ENCODE results near the gene FLAD1.

The FLAD1 gene

GRCh38 chr1:154996966-154997701, 14.0 kb downstream of the FLAD1 start:
- CTCF ChIA-PET, result interaction anchor here (0.9 to 13.3 kb wide), 12 partner anchors 9 to 94 kb away, joined by 3 to 175 read pairs (median 6); partner anchors contain the start of genes FLAD1 and SHC1
- POLR2A ChIA-PET, result no interaction called here
- TF ChIP-seq CTCF (IDR thresholded peaks at IDR 0.05; ENCODE audit: control extremely low read depth, extremely low read depth, low read depth, missing control alignments), result no peak
- no peak for DNase-seq (ENCODE audit: extremely low spot score)

- ChIA-PET POLR2A (interaction anchor here (0.6 to 1.1 kb wide), 2 partner anchors 10 to 38 kb away, joined by 3 read pairs; no protein-coding TSS in a partner anchor), CTCF (interaction anchor here (0.8 to 13.3 kb wide), 19 partner anchors 10 to 517 kb away, joined by 3 to 175 read pairs (median 5); partner anchors contain the start of genes ADAM15, CKS1B, FLAD1 and PBXIP1)
- no peak for DNase-seq (ENCODE audit: extremely low spot score)
- TF ChIP-seq CTCF (IDR thresholded peaks at IDR 0.05; ENCODE audit: control extremely low read depth, extremely low read depth, low read depth, missing control alignments), result peak; percentile 23
Measured at GRCh38 chr1:154998201-154998780, 15.1 kb downstream of the FLAD1 start.

GRCh38 chr1:154998818-154999570, 15.8 kb downstream of the FLAD1 start:
- POLR2A ChIA-PET, result interaction anchor here (0.6 to 1.7 kb wide), 3 partner anchors 11 to 39 kb away, joined by 3 to 4 read pairs (median 3); partner anchors contain the start of gene SHC1
- CTCF ChIA-PET, result interaction anchor here (0.6 to 13.3 kb wide), 26 partner anchors 9 to 519 kb away, joined by 3 to 175 read pairs (median 5); partner anchors contain the start of genes ADAM15, CKS1B, FLAD1 and PBXIP1
- peak; percentile 81 for DNase-seq (ENCODE audit: extremely low spot score)
- peak; percentile 89 for TF ChIP-seq CTCF (IDR thresholded peaks at IDR 0.05; ENCODE audit: control extremely low read depth, extremely low read depth, low read depth, missing control alignments)

- DNase-seq (ENCODE audit: extremely low spot score), result peak; percentile 74
- TF ChIP-seq CTCF (IDR thresholded peaks at IDR 0.05; ENCODE audit: control extremely low read depth, extremely low read depth, low read depth, missing control alignments), result peak; percentile 6
- ChIA-PET CTCF (interaction anchor here (0.6 to 13.3 kb wide), 28 partner anchors 8 to 520 kb away, joined by 3 to 175 read pairs (median 5); partner anchors contain the start of genes ADAM15, CKS1B, FLAD1 and PBXIP1), POLR2A (interaction anchor here (0.9 to 1.7 kb wide), 4 partner anchors 12 to 133 kb away, joined by 3 to 4 read pairs (median 4); partner anchors contain the start of gene SHC1)
Measured at GRCh38 chr1:154999571-155000410, 16.6 kb downstream of the FLAD1 start.

- no peak for TF ChIP-seq CTCF (IDR thresholded peaks at IDR 0.05; ENCODE audit: control extremely low read depth, extremely low read depth, low read depth, missing control alignments)
- POLR2A ChIA-PET, result interaction anchor here (0.9 to 1.7 kb wide), 3 partner anchors 19 to 134 kb away, joined by 3 to 4 read pairs (median 4); partner anchors contain the start of gene SHC1
- no peak for DNase-seq (ENCODE audit: extremely low spot score)
- CTCF ChIA-PET, result interaction anchor here (0.7 to 13.3 kb wide), 17 partner anchors 8 to 239 kb away, joined by 3 to 175 read pairs (median 6); partner anchors contain the start of genes CKS1B, FLAD1 and PBXIP1
Measured at GRCh38 chr1:155000411-155000725, 17.2 kb downstream of the FLAD1 start.
